Measurements from ENCODE around the gene ZMYND10.
"Not testable (repeated sequence)": the region's sequence is repeated elsewhere in the genome, so short reads cannot be mapped to it uniquely, and the experiment has no call there.

Gene ZMYND10

GRCh38 chr3:50324351-50325112, 21.0 kb downstream of the ZMYND10 start:
- peak; percentile 39 for DNase-seq

- DNase-seq: no peak
These were observed 21.8 kb downstream of the ZMYND10 start for GRCh38 chr3:50323614-50324199.

- no peak for DNase-seq
These were observed 22.4 kb downstream of the ZMYND10 start for GRCh38 chr3:50323092-50323600.

GRCh38 chr3:50322386-50323091, 23.0 kb downstream of the ZMYND10 start, which contains the start of gene HYAL2:
Gene HYAL2, minus strand, starts transcription at chr3:50322745. Its CDS starts 2,256 bp downstream, at chr3:50320489.
- DNase-seq: no peak

GRCh38 chr3:50322115-50322385, 23.5 kb downstream of the ZMYND10 start:
- no peak for DNase-seq

- DNase-seq: peak; percentile 91
These were observed 24.0 kb downstream of the ZMYND10 start for GRCh38 chr3:50321336-50322114.

- peak; percentile 40 for DNase-seq
These were observed 24.6 kb downstream of the ZMYND10 start for GRCh38 chr3:50320853-50321335.

GRCh38 chr3:50319894-50320625, 25.5 kb downstream of the ZMYND10 start:
- DNase-seq: no peak

- no peak for DNase-seq
These were observed 26.2 kb downstream of the ZMYND10 start for GRCh38 chr3:50319181-50319893.

- no peak for DNase-seq
These were observed 26.9 kb downstream of the ZMYND10 start for GRCh38 chr3:50318615-50319014.

GRCh38 chr3:50318163-50318562, 27.4 kb downstream of the ZMYND10 start:
- DNase-seq: no peak

- no peak for DNase-seq
These were observed 28.2 kb downstream of the ZMYND10 start for GRCh38 chr3:50317300-50317699.

- DNase-seq: no peak
These were observed 28.8 kb downstream of the ZMYND10 start for GRCh38 chr3:50316657-50317242.

GRCh38 chr3:50314816-50315215, 30.7 kb downstream of the ZMYND10 start:
- no peak for DNase-seq

- DNase-seq: no peak
These were observed 31.2 kb downstream of the ZMYND10 start for GRCh38 chr3:50314342-50314741.

- DNase-seq: not testable (repeated sequence)
These were observed 33.5 kb downstream of the ZMYND10 start for GRCh38 chr3:50312041-50312440.

- peak; percentile 57 for DNase-seq
These were observed 40.9 kb downstream of the ZMYND10 start for GRCh38 chr3:50304601-50305000.

- peak; percentile 7 for DNase-seq
These were observed 42.3 kb downstream of the ZMYND10 start, which contains the start of gene HYAL1 for GRCh38 chr3:50303013-50303815. Gene HYAL1, minus strand, starts transcription at chr3:50303574. Its CDS starts 618 bp downstream, at chr3:50302956.

GRCh38 chr3:50302095-50303012, 43.2 kb downstream of the ZMYND10 start:
- DNase-seq: no peak
